GF-D8 (cell line): ENCODE results near the gene YPEL2.
"Not testable (repeated sequence)": the region's sequence is repeated elsewhere in the genome, so short reads cannot be mapped to it uniquely, and the experiment has no call there.

Experiments used
- DNase-seq: peaks from one replicate; lab custom pipeline; 2025; lab: John Stamatoyannopoulos, UW

The YPEL2 gene

GRCh38 chr17:59377410-59377809 lies 46.0 kb downstream of the YPEL2 start:
- no peak for DNase-seq

- DNase-seq: no peak
Measured at GRCh38 chr17:59378675-59379074, 47.2 kb downstream of the YPEL2 start.

- no peak for DNase-seq
Measured at GRCh38 chr17:59380474-59380873, 49.0 kb downstream of the YPEL2 start.

GRCh38 chr17:59381716-59382570 lies 50.5 kb downstream of the YPEL2 start:
- no peak for DNase-seq

GRCh38 chr17:59383893-59384292 lies 52.4 kb downstream of the YPEL2 start:
- DNase-seq: no peak

GRCh38 chr17:59387351-59388068 lies 56.1 kb downstream of the YPEL2 start:
- no peak for DNase-seq

- DNase-seq: no peak
Measured at GRCh38 chr17:59388069-59388556, 56.7 kb downstream of the YPEL2 start.

GRCh38 chr17:59389066-59389465 lies 57.6 kb downstream of the YPEL2 start:
- no peak for DNase-seq

GRCh38 chr17:59391021-59391420 lies 59.6 kb downstream of the YPEL2 start:
- no peak for DNase-seq

GRCh38 chr17:59392973-59393679 lies 61.7 kb downstream of the YPEL2 start:
- DNase-seq: no peak

- DNase-seq: not testable (repeated sequence)
Measured at GRCh38 chr17:59393742-59394410, 62.4 kb downstream of the YPEL2 start.

- no peak for DNase-seq
Measured at GRCh38 chr17:59396134-59396826, 64.8 kb downstream of the YPEL2 start.

- DNase-seq: no peak
Measured at GRCh38 chr17:59397316-59398073, 66.0 kb downstream of the YPEL2 start.

- DNase-seq: no peak
Measured at GRCh38 chr17:59399914-59400313, 68.5 kb downstream of the YPEL2 start.

GRCh38 chr17:59400858-59401257 lies 69.4 kb downstream of the YPEL2 start:
- DNase-seq: no peak

- DNase-seq: no peak
Measured at GRCh38 chr17:59401274-59401673, 69.8 kb downstream of the YPEL2 start.

GRCh38 chr17:59401725-59402124 lies 70.3 kb downstream of the YPEL2 start:
- DNase-seq: no peak

GRCh38 chr17:59402760-59403159 lies 71.3 kb downstream of the YPEL2 start:
- DNase-seq: no peak

- DNase-seq: no peak
Measured at GRCh38 chr17:59404471-59404870, 73.0 kb downstream of the YPEL2 start.

- no peak for DNase-seq
Measured at GRCh38 chr17:59405944-59406705, 74.7 kb downstream of the YPEL2 start.
